ENCODE results near the gene IQSEC1. TPM values are rescaled to one million over a fixed set of nuclear protein-coding genes. Genes with fewer than 3 reads are reported as not detected.

IQSEC1 gene
- total and polyA plus RNA-seq, 9 of the 15 experiments (the other 6 are each of a cell fraction or from before 2014, with no cell fraction given) = 0.56 to 39.0 (median 6.8) TPM

GRCh38 chr3:12955651-12956315 is 117.4 kb downstream of the IQSEC1 start (continued):
- no peak for TF ChIP-seq REST (IDR thresholded peaks at IDR 0.05; ENCODE audit: borderline replicate concordance)
- no peak for TF ChIP-seq REST (CRISPR knock-in tag; IDR thresholded peaks at IDR 0.05; ENCODE audit: low read depth)
- TF ChIP-seq, protein P1, sequence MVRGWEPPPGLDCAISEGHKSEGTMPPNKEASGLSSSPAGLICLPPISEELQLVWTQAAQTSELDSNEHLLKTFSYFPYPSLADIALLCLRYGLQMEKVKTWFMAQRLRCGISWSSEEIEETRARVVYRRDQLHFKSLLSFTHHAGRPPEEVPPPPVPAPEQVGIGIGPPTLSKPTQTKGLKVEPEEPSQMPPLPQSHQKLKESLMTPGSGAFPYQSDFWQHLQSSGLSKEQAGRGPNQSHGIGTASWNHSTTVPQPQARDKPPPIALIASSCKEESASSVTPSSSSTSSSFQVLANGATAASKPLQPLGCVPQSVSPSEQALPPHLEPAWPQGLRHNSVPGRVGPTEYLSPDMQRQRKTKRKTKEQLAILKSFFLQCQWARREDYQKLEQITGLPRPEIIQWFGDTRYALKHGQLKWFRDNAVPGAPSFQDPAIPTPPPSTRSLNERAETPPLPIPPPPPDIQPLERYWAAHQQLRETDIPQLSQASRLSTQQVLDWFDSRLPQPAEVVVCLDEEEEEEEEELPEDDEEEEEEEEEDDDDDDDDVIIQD (CRISPR knock-in tag; IDR thresholded peaks at IDR 0.05) = no peak
- no peak for TF ChIP-seq ZNF507 (tag; conservative IDR thresholded peaks at IDR 0.05)
- TF ChIP-seq CHD1 (IDR thresholded peaks at IDR 0.05; ENCODE audit: low read length) = no peak
- TF ChIP-seq ZNF431 (CRISPR knock-in tag; IDR thresholded peaks at IDR 0.05) = no peak
- TF ChIP-seq CBX8 (IDR thresholded peaks at IDR 0.05; ENCODE audit: borderline replicate concordance, extremely low read depth, low read depth, low read length, poor library complexity, severe bottlenecking) = no peak
- TF ChIP-seq PRMT5 (CRISPR knock-in tag; IDR thresholded peaks at IDR 0.05) = no peak
- TF ChIP-seq FUS (optimal IDR thresholded peaks at IDR 0.05; ENCODE audit: low read depth, low read length) = no peak
- TF ChIP-seq ZBED1 (IDR thresholded peaks at IDR 0.05) = no peak
- TF ChIP-seq FOXP4 (CRISPR knock-in tag; IDR thresholded peaks at IDR 0.05; ENCODE audit: borderline replicate concordance) = no peak
- TF ChIP-seq, protein P2, sequence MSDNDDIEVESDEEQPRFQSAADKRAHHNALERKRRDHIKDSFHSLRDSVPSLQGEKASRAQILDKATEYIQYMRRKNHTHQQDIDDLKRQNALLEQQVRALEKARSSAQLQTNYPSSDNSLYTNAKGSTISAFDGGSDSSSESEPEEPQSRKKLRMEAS (CRISPR knock-in tag; IDR thresholded peaks at IDR 0.05) = peak; percentile 52
